HL-60 (cell line): ENCODE data around the gene GPR33.

ENCODE experiments used
- GABPA ChIP-seq: IDR thresholded peaks from 2 replicates; pipeline ENCODE4 v1.6.1; 2012; ENCODE audit warnings: low read depth
- POLR2AphosphoS5 ChIP-seq: IDR thresholded peaks from 2 replicates; pipeline ENCODE4 v1.6.1; 2012; ENCODE audit warnings: low read depth
- TF ChIP-seq, protein P1 (sequence below): IDR thresholded peaks from one replicate; pipeline ENCODE4 v1.5.1; 2011; ENCODE audit warnings: low read length, control low read depth, inconsistent platforms; ENCODE audit not compliant: insufficient read depth
- TF ChIP-seq, protein P2 (sequence below): IDR thresholded peaks from 2 replicates; pipeline ENCODE4 v1.6.1; 2012; ENCODE audit warnings: low read depth; ENCODE audit not compliant: insufficient replicate concordance

DNA sequence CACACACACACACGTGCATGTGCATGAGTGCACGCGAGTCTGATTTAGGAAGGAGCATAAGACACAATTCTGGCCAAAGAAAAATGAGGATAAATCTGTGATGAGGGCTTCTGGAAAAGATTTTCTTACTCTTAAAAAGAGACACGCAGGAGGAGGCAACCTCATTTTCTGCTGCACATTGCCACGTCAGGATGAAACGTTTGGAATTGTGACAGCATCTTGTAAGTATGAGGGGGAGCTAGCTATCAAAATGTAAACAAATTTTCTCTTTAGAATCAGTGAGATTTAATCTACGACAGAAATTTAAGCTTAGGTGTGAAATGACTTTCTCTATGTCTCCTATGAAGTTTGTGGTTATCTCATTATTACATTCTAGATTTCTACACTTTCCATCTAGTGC, 42.3 kb upstream of the GPR33 start:
- TF ChIP-seq, protein P1, sequence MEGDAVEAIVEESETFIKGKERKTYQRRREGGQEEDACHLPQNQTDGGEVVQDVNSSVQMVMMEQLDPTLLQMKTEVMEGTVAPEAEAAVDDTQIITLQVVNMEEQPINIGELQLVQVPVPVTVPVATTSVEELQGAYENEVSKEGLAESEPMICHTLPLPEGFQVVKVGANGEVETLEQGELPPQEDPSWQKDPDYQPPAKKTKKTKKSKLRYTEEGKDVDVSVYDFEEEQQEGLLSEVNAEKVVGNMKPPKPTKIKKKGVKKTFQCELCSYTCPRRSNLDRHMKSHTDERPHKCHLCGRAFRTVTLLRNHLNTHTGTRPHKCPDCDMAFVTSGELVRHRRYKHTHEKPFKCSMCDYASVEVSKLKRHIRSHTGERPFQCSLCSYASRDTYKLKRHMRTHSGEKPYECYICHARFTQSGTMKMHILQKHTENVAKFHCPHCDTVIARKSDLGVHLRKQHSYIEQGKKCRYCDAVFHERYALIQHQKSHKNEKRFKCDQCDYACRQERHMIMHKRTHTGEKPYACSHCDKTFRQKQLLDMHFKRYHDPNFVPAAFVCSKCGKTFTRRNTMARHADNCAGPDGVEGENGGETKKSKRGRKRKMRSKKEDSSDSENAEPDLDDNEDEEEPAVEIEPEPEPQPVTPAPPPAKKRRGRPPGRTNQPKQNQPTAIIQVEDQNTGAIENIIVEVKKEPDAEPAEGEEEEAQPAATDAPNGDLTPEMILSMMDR, result no peak
- TF ChIP-seq, protein P2, sequence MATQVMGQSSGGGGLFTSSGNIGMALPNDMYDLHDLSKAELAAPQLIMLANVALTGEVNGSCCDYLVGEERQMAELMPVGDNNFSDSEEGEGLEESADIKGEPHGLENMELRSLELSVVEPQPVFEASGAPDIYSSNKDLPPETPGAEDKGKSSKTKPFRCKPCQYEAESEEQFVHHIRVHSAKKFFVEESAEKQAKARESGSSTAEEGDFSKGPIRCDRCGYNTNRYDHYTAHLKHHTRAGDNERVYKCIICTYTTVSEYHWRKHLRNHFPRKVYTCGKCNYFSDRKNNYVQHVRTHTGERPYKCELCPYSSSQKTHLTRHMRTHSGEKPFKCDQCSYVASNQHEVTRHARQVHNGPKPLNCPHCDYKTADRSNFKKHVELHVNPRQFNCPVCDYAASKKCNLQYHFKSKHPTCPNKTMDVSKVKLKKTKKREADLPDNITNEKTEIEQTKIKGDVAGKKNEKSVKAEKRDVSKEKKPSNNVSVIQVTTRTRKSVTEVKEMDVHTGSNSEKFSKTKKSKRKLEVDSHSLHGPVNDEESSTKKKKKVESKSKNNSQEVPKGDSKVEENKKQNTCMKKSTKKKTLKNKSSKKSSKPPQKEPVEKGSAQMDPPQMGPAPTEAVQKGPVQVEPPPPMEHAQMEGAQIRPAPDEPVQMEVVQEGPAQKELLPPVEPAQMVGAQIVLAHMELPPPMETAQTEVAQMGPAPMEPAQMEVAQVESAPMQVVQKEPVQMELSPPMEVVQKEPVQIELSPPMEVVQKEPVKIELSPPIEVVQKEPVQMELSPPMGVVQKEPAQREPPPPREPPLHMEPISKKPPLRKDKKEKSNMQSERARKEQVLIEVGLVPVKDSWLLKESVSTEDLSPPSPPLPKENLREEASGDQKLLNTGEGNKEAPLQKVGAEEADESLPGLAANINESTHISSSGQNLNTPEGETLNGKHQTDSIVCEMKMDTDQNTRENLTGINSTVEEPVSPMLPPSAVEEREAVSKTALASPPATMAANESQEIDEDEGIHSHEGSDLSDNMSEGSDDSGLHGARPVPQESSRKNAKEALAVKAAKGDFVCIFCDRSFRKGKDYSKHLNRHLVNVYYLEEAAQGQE, result no peak
- TF ChIP-seq GABPA (no peak), POLR2AphosphoS5 (no peak)
